ENCODE measurements around the gene PCK1. TPM values are rescaled to one million over a fixed set of nuclear protein-coding genes. Genes with fewer than 3 reads are reported as not detected.

The PCK1 gene
- total RNA-seq, 5 donors from 2014 or later (not counting 1 experiment from before 2014, with no cell fraction given), result 0.25 to 0.53 (median 0.26) TPM; not detected in 2

DNA sequence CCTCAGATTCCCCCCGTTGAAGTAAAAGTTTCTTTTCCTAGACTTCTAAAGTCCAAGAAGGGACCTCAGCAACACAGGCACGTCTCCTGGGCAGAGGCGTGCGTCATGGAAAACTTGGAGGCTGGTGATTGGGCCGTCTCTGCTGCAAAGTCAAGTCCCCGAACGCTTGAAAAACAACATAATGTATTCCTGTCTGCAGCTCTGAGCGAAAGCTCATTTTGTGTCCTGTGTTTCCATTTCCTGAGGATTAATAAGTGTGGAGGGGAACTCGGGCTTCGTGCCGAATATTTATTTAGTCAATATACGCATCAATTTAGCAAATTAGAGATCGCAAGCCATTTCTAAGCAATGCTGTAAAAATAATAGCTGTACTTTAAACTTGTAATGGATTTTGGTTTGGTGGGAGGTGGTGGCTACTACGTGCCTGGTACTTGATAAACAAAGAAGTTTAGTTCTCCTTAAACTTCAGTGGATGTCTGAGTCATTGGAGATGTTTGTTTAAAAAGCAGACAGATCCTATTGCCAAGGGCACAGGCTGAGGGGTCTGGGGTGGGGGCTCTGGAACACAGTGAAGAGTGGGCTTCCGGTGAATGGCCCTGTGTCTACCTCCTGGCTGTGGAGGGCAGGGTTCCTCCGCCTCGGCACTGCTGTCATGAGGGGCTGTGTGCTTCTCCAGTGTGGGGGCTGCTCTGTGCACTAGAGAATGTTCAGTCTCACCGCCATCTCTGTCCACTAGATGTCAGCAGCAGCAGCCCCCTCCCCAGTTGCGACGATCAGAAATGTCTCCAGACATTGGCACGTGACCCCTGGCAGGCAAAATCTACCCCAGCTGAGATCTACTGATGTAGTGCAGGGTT, 21.8 kb downstream of the PCK1 start:
- Histone ChIP-seq H3K27me3 (replicated peaks in 1 of 2; ENCODE audit: control insufficient read depth in 2 of 2, extremely low read depth in 1 of 2, insufficient read depth in 2 of 2, low read length in 1 of 2) (peaks cover 0 to 82% of the 10 kb centered on the region in 2 experiments), H3K4me3 (ENCODE audit: control insufficient read depth in 1 of 2, extremely low read depth in 1 of 2, low read length in 1 of 2) (no peak overlapping the region), H3K27ac (ENCODE audit: low read length) (no peak overlapping the region), H3K4me1 (ENCODE audit: control insufficient read depth in 1 of 2, extremely low read depth in 1 of 2, insufficient read depth in 2 of 2, low read length in 2 of 2) (no peaks in the 10 kb centered on the region), H3K36me3 (ENCODE audit: control insufficient read depth in 2 of 2, extremely low read depth in 1 of 2, insufficient read depth in 1 of 2, low read length in 1 of 2) (no peaks in the 10 kb centered on the region), H3K9me3 (no peaks in the 10 kb centered on the region)
- H3K27ac Mint-ChIP-seq, result no peak overlapping the region
- DNase-seq (no peak), ATAC-seq (replicated peaks in 1 of 4) (no peak)
- ChIA-PET POLR2A (no interaction called here), CTCF (no interaction called here)
- H3K4me3 Mint-ChIP-seq, result no peak overlapping the region
- H3K36me3 Mint-ChIP-seq, result no peaks in the 10 kb centered on the region
- peaks cover 0 to 6% (median 3%) of the 10 kb centered on the region in 3 donors for H3K9me3 Mint-ChIP-seq
- no peaks in the 10 kb centered on the region for H3K4me1 Mint-ChIP-seq
- peaks cover 60 to 68% of the 10 kb centered on the region in 2 donors for H3K27me3 Mint-ChIP-seq
- WGBS (ENCODE audit: insufficient coverage), result 37% methylated on average over 14 of the region's 21 CpGs

DNA sequence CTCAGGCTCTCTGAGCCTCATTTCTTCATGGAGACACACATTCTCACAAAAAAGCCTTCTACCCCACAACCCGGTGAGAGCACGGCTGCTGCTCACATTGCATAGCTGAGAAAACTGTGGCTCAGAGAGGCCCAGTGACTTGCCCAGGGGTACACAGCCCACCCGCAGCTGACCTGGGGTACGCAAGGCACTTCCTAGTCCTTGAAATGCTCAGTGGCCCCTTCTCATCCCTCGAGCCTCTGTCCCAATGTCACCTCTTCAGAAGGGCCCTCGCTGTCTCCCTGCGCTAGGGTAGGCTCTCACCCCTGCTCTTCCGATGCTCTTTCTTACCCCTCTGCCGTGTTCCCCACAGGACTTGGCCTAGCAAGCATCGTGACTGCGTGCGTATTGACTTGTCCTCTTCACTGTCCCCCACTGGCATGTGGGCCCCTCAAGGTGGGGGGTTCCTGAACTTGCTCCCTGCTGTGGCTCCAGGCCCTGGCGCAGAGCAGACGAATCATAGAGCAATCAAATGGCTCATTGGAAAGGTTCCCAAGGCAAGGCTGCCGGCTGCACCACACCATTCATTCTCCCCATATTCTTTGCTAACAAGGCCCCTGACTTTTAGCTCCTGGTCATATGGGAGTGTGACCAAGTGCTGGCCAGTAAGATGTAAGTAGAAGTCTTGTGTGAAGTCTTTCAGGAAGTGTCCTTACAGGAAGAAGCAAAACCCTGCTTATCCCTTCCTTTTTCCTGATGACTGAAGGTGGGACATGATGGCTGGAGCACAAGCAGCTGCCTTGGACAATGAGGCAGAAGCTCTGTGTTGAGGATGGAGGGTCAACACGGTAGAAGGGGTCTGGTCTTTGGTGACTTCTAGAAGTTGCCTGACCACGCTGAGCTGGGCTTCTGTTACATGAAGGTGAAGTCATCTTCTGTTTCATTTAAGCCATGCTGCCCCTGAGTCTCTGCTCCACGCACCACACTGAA, 22.7 kb downstream of the PCK1 start:
- no peak overlapping the region for H3K4me3 Mint-ChIP-seq
- H3K36me3 ChIP-seq (ENCODE audit: control insufficient read depth in 2 of 2, extremely low read depth in 1 of 2, insufficient read depth in 1 of 2, low read length in 1 of 2), result no peaks in the 10 kb centered on the region
- H3K27me3 Mint-ChIP-seq, result peaks cover 55 to 62% of the 10 kb centered on the region in 2 donors
- ChIA-PET CTCF (interaction anchor here in 1 of 2 donors (0.6 kb wide), 1 partner anchor 36 kb away, joined by 3 read pairs; the partner anchor contains the start of gene ZBP1), POLR2A (no interaction called here)
- ATAC-seq (replicated peaks in 1 of 4), result no peak
- 77% methylated on average over 15 of the region's 18 CpGs for WGBS (ENCODE audit: insufficient coverage)
- no peak overlapping the region for H3K4me3 ChIP-seq (ENCODE audit: control insufficient read depth in 1 of 2, extremely low read depth in 1 of 2, low read length in 1 of 2)
- no peaks in the 10 kb centered on the region for H3K4me1 ChIP-seq (ENCODE audit: control insufficient read depth in 1 of 2, extremely low read depth in 1 of 2, insufficient read depth in 2 of 2, low read length in 2 of 2)
- H3K27ac Mint-ChIP-seq, result no peak overlapping the region
- no peak for DNase-seq
- no peaks in the 10 kb centered on the region for H3K36me3 Mint-ChIP-seq
- no peaks in the 10 kb centered on the region for H3K9me3 ChIP-seq
- H3K27me3 ChIP-seq (replicated peaks in 1 of 2; ENCODE audit: control insufficient read depth in 2 of 2, extremely low read depth in 1 of 2, insufficient read depth in 2 of 2, low read length in 1 of 2), result peaks cover 0 to 75% of the 10 kb centered on the region in 2 experiments
- H3K9me3 Mint-ChIP-seq, result peaks cover 0 to 11% (median 3%) of the 10 kb centered on the region in 3 donors
- H3K27ac ChIP-seq (ENCODE audit: low read length), result no peak overlapping the region
- H3K4me1 Mint-ChIP-seq, result no peaks in the 10 kb centered on the region

DNA sequence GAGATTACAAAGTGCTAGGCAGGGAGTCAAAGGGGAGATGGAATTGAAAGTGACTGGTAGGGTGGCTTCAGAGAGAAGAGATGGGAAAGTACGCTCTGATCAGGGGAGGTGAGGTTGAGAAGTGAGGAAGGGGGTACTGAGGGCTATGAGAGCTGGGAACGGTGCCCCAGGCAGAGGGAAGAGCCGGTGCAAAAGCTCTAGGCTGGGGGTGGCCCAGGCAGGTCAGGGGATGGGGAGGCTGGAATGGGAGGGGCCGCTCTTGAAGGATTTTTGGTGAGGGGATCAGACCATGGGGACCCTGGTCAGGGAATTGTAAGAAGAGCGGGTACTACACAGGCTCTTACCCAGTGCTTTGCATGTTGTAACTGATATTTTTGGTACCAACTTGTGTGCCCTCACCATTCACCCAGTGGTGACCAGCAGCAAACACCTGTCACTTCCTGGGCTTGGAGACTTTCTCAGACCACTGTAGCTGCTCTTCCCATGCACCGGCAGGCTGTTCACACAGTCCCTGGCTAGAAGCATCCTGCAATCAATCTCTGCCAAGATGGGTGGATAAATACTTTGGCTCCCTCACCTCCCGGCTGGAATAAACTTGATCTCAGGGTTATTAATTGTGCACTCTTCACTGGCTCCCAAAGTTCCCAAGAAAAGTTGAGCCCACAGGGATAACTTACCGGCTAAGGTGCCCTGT, 24.0 kb downstream of the PCK1 start:
- Mint-ChIP-seq H3K36me3 (no peaks in the 10 kb centered on the region), H3K27me3 (peaks cover 46 to 55% of the 10 kb centered on the region in 2 donors), H3K4me3 (no peak overlapping the region), H3K4me1 (no peaks in the 10 kb centered on the region), H3K9me3 (peaks cover 0 to 11% (median 3%) of the 10 kb centered on the region in 3 donors), H3K27ac (no peak overlapping the region)
- Histone ChIP-seq H3K27me3 (replicated peaks in 1 of 2; ENCODE audit: control insufficient read depth in 2 of 2, extremely low read depth in 1 of 2, insufficient read depth in 2 of 2, low read length in 1 of 2) (peaks cover 0 to 71% of the 10 kb centered on the region in 2 experiments), H3K36me3 (ENCODE audit: control insufficient read depth in 2 of 2, extremely low read depth in 1 of 2, insufficient read depth in 1 of 2, low read length in 1 of 2) (no peaks in the 10 kb centered on the region), H3K27ac (ENCODE audit: low read length) (no peak overlapping the region), H3K9me3 (no peaks in the 10 kb centered on the region), H3K4me1 (ENCODE audit: control insufficient read depth in 1 of 2, extremely low read depth in 1 of 2, insufficient read depth in 2 of 2, low read length in 2 of 2) (no peaks in the 10 kb centered on the region), H3K4me3 (ENCODE audit: control insufficient read depth in 1 of 2, extremely low read depth in 1 of 2, low read length in 1 of 2) (no peak overlapping the region)
- ATAC-seq (replicated peaks in 1 of 4) (no peak), DNase-seq (no peak)
- WGBS (ENCODE audit: insufficient coverage), result 74% methylated on average over 6 of the region's 8 CpGs
- ChIA-PET POLR2A (no interaction called here), CTCF (interaction anchor here in 1 of 2 donors (1.0 kb wide), 1 partner anchor 600 kb away, joined by 4 read pairs; no protein-coding TSS in a partner anchor)

DNA sequence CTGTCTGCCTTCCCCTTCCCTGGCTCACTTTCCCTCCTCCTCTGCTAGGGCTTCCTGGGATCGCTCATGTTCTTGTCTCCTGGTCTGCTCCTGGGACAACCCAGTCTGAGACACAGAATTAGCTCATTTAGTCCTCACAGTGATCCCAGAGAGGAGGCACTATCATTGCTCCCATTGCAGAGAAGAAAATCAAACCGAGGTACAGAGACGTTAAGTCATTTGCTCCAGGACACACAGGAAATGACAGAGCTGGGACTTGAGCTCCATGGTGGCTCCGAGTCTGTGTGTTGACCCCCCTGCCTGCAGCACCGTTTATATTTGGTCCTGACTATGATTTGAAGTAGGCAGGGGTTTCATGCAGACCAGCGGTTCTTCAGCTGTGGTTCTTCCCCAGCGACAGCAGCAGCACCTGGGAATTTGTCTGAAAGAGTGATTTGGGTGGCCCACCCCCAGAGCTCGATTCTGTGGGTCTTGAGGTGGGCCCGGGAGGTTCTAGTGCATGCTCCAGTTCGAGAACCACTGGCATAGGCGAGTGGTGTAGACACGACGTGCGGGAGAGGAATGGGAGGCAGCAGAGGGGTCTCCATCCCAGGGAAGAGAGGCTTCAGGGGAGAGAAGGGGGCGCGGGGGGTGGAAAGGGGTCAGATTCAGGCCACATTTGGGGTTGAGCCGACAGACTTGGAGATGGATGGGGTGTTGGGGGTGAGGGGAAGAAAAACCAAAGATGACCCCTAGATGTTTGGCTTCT, 24.7 kb downstream of the PCK1 start:
- WGBS (ENCODE audit: insufficient coverage), result 65% methylated on average over 11 of the region's 17 CpGs
- Histone ChIP-seq H3K4me1 (ENCODE audit: control insufficient read depth in 1 of 2, extremely low read depth in 1 of 2, insufficient read depth in 2 of 2, low read length in 2 of 2) (no peaks in the 10 kb centered on the region), H3K4me3 (ENCODE audit: control insufficient read depth in 1 of 2, extremely low read depth in 1 of 2, low read length in 1 of 2) (no peak overlapping the region), H3K27me3 (replicated peaks in 1 of 2; ENCODE audit: control insufficient read depth in 2 of 2, extremely low read depth in 1 of 2, insufficient read depth in 2 of 2, low read length in 1 of 2) (peaks cover 0 to 66% of the 10 kb centered on the region in 2 experiments), H3K36me3 (ENCODE audit: control insufficient read depth in 2 of 2, extremely low read depth in 1 of 2, insufficient read depth in 1 of 2, low read length in 1 of 2) (no peaks in the 10 kb centered on the region), H3K9me3 (no peaks in the 10 kb centered on the region), H3K27ac (ENCODE audit: low read length) (no peak overlapping the region)
- Mint-ChIP-seq H3K4me3 (no peak overlapping the region), H3K9me3 (peaks cover 0 to 11% (median 3%) of the 10 kb centered on the region in 3 donors), H3K36me3 (no peaks in the 10 kb centered on the region), H3K27me3 (peaks cover 39 to 47% of the 10 kb centered on the region in 2 donors), H3K4me1 (no peaks in the 10 kb centered on the region), H3K27ac (no peak overlapping the region)
- ATAC-seq (replicated peaks in 1 of 4) (no peak), DNase-seq (no peak)
- ChIA-PET POLR2A (no interaction called here), CTCF (interaction anchor here in 1 of 2 donors (1.0 kb wide), 1 partner anchor 599 kb away, joined by 4 read pairs; no protein-coding TSS in a partner anchor)

DNA sequence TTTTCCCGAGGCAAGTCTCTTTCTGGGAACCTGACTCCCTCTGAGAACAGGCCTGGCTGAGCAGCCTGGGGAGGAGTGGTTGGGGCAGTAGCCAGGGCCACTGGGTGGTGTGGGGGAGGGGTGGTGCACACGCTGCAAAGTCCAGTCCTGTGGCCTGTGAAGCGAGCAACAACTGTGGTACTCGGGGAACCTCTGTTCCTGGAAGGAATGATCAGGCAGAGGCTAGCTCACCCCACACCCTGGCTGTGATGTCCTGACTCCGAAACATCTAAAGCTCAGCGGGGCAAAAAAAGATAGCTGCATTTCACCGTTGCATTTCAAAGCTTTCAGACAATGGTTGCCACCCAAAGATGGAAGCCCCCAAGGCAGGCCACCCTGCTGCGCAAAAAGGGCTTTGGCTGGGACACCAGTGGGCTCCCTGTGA, 25.5 kb downstream of the PCK1 start:
- H3K9me3 Mint-ChIP-seq, result peaks cover 0 to 11% (median 3%) of the 10 kb centered on the region in 3 donors

More for the DNA sequence above, 25.5 kb downstream of the PCK1 start:
- DNase-seq (no peak), ATAC-seq (replicated peaks in 1 of 4) (no peak)
- no peaks in the 10 kb centered on the region for H3K4me1 ChIP-seq (ENCODE audit: control insufficient read depth in 1 of 2, extremely low read depth in 1 of 2, insufficient read depth in 2 of 2, low read length in 2 of 2)
- no peak overlapping the region for H3K27ac Mint-ChIP-seq
- H3K4me3 Mint-ChIP-seq, result no peak overlapping the region
- no peak overlapping the region for H3K27ac ChIP-seq (ENCODE audit: low read length)
- H3K4me1 Mint-ChIP-seq, result no peaks in the 10 kb centered on the region
- ChIA-PET CTCF (no interaction called here), POLR2A (no interaction called here)
- WGBS (ENCODE audit: insufficient coverage), result 52% methylated on average over 6 of the region's 8 CpGs
- peaks cover 0 to 64% of the 10 kb centered on the region in 2 experiments for H3K27me3 ChIP-seq (replicated peaks in 1 of 2; ENCODE audit: control insufficient read depth in 2 of 2, extremely low read depth in 1 of 2, insufficient read depth in 2 of 2, low read length in 1 of 2)
- H3K27me3 Mint-ChIP-seq, result peaks cover 34 to 40% of the 10 kb centered on the region in 2 donors
- no peaks in the 10 kb centered on the region for H3K36me3 Mint-ChIP-seq
- H3K9me3 ChIP-seq, result no peaks in the 10 kb centered on the region
- H3K36me3 ChIP-seq (ENCODE audit: control insufficient read depth in 2 of 2, extremely low read depth in 1 of 2, insufficient read depth in 1 of 2, low read length in 1 of 2), result no peaks in the 10 kb centered on the region
- no peak overlapping the region for H3K4me3 ChIP-seq (ENCODE audit: control insufficient read depth in 1 of 2, extremely low read depth in 1 of 2, low read length in 1 of 2)
